NB4 (cell line): Measurements from ENCODE around the gene ANKRD2.

Experiments
- CTCF ChIP-seq: IDR thresholded peaks from one replicate; pipeline ENCODE4 v1.5.1; 2012; ENCODE audit warnings: low read depth, low read length
- POLR2A ChIP-seq: IDR thresholded peaks from 2 replicates; pipeline ENCODE4 v1.6.1; 2011; ENCODE audit warnings: mild to moderate bottlenecking; ENCODE audit not compliant: insufficient read length; ENCODE audit errors: extremely low read depth

GRCh38 chr10:97575127-97575668 lies 2.6 kb downstream of the ANKRD2 start:
- TF ChIP-seq CTCF (no peak), POLR2A (no peak)
